ENCODE data around the gene TLCD5. TPM values are rescaled to one million over a fixed set of nuclear protein-coding genes. Genes with fewer than 3 reads are reported as not detected.

The TLCD5 gene
- total RNA-seq, 2 donors from 2014 or later = 3.0 to 3.1 TPM

- no peaks in the 10 kb centered on the region for H3K9me3 ChIP-seq
- no peaks in the 10 kb centered on the region for H3K36me3 ChIP-seq (replicated peaks in 1 of 2; ENCODE audit: insufficient read depth in 1 of 2, low read depth in 2 of 2)
- no peak for DNase-seq
- ATAC-seq = no peak
- no peaks in the 10 kb centered on the region for H3K4me1 ChIP-seq
- H3K27me3 ChIP-seq = no peaks in the 10 kb centered on the region
- no peak overlapping the region for H3K27ac ChIP-seq
- no peak overlapping the region for H3K4me3 ChIP-seq
- TF ChIP-seq POLR2A (IDR thresholded peaks at IDR 0.05) (no peak), CTCF (IDR thresholded peaks at IDR 0.05) (no peak)
- 54% methylated on average over 2 of the region's 2 CpGs; no CpG with 5 or more reads in 1 of the 2 donors for WGBS, 2 donors
- intact Hi-C loops (cut with DNase I) = no loop called here
These were observed 42.0 kb upstream of the TLCD5 start for GRCh38 chr11:120283124-120283523.

- WGBS, 2 donors = 75 to 92% methylated on average over 2 to 6 of the region's 6 CpGs
These were observed 40.8 kb upstream of the TLCD5 start for GRCh38 chr11:120284272-120284671.

GRCh38 chr11:120285256-120285655 is 39.8 kb upstream of the TLCD5 start:
- DNase-seq = no peak
- ATAC-seq = no peak
- Histone ChIP-seq H3K27me3 (no peaks in the 10 kb centered on the region), H3K4me1 (no peaks in the 10 kb centered on the region), H3K27ac (no peak overlapping the region), H3K4me3 (no peak overlapping the region), H3K36me3 (replicated peaks in 1 of 2; ENCODE audit: insufficient read depth in 1 of 2, low read depth in 2 of 2) (no peaks in the 10 kb centered on the region), H3K9me3 (no peaks in the 10 kb centered on the region)
- 75 to 81% methylated on average over 4 of the region's 4 CpGs for WGBS, 2 donors
- TF ChIP-seq POLR2A (IDR thresholded peaks at IDR 0.05) = no peak
- TF ChIP-seq CTCF (IDR thresholded peaks at IDR 0.05) = no peak
- intact Hi-C loops (cut with DNase I) = no loop called here

More at GRCh38 chr11:120284272-120284671, 40.8 kb upstream of the TLCD5 start:
- Histone ChIP-seq H3K27me3 (no peaks in the 10 kb centered on the region), H3K36me3 (replicated peaks in 1 of 2; ENCODE audit: insufficient read depth in 1 of 2, low read depth in 2 of 2) (no peaks in the 10 kb centered on the region), H3K4me3 (no peak overlapping the region), H3K9me3 (no peaks in the 10 kb centered on the region), H3K4me1 (no peaks in the 10 kb centered on the region), H3K27ac (no peak overlapping the region)
- ATAC-seq = no peak
- DNase-seq = no peak
- intact Hi-C loops (cut with DNase I) = no loop called here
- TF ChIP-seq CTCF (IDR thresholded peaks at IDR 0.05) (no peak), POLR2A (IDR thresholded peaks at IDR 0.05) (no peak)

GRCh38 chr11:120288021-120288420 is 37.1 kb upstream of the TLCD5 start:
- Histone ChIP-seq H3K27ac (no peak overlapping the region), H3K27me3 (no peaks in the 10 kb centered on the region), H3K9me3 (no peaks in the 10 kb centered on the region), H3K4me3 (no peak overlapping the region), H3K4me1 (no peaks in the 10 kb centered on the region), H3K36me3 (replicated peaks in 1 of 2; ENCODE audit: insufficient read depth in 1 of 2, low read depth in 2 of 2) (no peaks in the 10 kb centered on the region)
- 82% methylated on average over 2 of the region's 2 CpGs for WGBS, 2 donors
- intact Hi-C loops (cut with DNase I) = no loop called here
- ATAC-seq = no peak
- DNase-seq = no peak
- no peak for TF ChIP-seq CTCF (IDR thresholded peaks at IDR 0.05)
- TF ChIP-seq POLR2A (IDR thresholded peaks at IDR 0.05) = no peak

- no peak for TF ChIP-seq POLR2A (IDR thresholded peaks at IDR 0.05)
- no peak for TF ChIP-seq CTCF (IDR thresholded peaks at IDR 0.05)
- intact Hi-C loops (cut with DNase I) = no loop called here
- Histone ChIP-seq H3K36me3 (replicated peaks in 1 of 2; ENCODE audit: insufficient read depth in 1 of 2, low read depth in 2 of 2) (no peaks in the 10 kb centered on the region), H3K27me3 (no peaks in the 10 kb centered on the region), H3K27ac (no peak overlapping the region), H3K4me3 (no peak overlapping the region), H3K4me1 (no peaks in the 10 kb centered on the region), H3K9me3 (no peaks in the 10 kb centered on the region)
- DNase-seq (no peak), ATAC-seq (no peak)
- WGBS, 2 donors = 78 to 79% methylated on average over 9 of the region's 9 CpGs
These were observed 35.7 kb upstream of the TLCD5 start for GRCh38 chr11:120289426-120289825.
